PC-3 (cell line): ENCODE data around the gene CNTN1.

Source experiments
- EZH2 ChIP-seq: fragments of 300-600 bp; sonication (generic); IDR thresholded peaks from one replicate; pipeline ENCODE4 v1.6.1; 2017; ENCODE audit warnings: antibody characterized with exemption, mild to moderate bottlenecking, low read length; ENCODE audit not compliant: unreplicated experiment
- EZH2phosphoT487 ChIP-seq: fragments of 300-600 bp; sonication (generic); IDR thresholded peaks from 2 replicates; pipeline ENCODE4 v1.6.1; 2018; ENCODE audit warnings: mild to moderate bottlenecking, antibody characterized with exemption, low read length, borderline replicate concordance
- TF ChIP-seq, protein P1 (sequence below): fragments of 300-600 bp; sonication (generic); conservative IDR thresholded peaks from 2 replicates; pipeline ENCODE4 v1.5.1; 2017; ENCODE audit warnings: antibody characterized with exemption, low read depth, mild to moderate bottlenecking, low read length

DNA sequence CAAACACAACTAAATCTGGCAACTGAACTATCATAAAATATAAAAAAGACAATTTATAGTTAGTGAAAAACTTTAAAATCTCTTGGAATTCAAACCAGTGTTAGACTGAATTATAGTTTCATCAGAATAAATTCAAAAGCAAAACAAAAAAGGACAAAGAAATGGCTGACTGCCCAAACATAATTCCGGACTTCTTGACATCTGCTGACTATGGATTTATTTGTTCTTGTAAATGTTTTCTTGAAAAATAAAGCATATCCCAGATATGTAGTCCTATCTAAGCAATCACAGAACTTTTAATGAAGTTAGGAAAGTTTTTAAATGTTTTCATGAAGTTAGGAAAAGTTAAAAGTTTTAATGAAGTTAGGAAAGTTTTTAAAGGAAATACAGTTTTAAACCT is 45.8 kb upstream of the CNTN1 start:
- TF ChIP-seq, protein P1, sequence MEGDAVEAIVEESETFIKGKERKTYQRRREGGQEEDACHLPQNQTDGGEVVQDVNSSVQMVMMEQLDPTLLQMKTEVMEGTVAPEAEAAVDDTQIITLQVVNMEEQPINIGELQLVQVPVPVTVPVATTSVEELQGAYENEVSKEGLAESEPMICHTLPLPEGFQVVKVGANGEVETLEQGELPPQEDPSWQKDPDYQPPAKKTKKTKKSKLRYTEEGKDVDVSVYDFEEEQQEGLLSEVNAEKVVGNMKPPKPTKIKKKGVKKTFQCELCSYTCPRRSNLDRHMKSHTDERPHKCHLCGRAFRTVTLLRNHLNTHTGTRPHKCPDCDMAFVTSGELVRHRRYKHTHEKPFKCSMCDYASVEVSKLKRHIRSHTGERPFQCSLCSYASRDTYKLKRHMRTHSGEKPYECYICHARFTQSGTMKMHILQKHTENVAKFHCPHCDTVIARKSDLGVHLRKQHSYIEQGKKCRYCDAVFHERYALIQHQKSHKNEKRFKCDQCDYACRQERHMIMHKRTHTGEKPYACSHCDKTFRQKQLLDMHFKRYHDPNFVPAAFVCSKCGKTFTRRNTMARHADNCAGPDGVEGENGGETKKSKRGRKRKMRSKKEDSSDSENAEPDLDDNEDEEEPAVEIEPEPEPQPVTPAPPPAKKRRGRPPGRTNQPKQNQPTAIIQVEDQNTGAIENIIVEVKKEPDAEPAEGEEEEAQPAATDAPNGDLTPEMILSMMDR = no peak
- TF ChIP-seq EZH2 (no peak), EZH2phosphoT487 (no peak)
